NT2/D1 (cell line): ENCODE measurements around the gene PDK2.

Experiments used
- SUZ12 ChIP-seq: IDR thresholded peaks from 2 replicates; pipeline ENCODE4 v1.6.1; 2011; ENCODE audit not compliant: insufficient read length, insufficient read depth; ENCODE audit errors: extremely low read depth
- YY1 ChIP-seq: IDR thresholded peaks from 2 replicates; pipeline ENCODE4 v1.6.1; 2011; ENCODE audit not compliant: insufficient read length, insufficient read depth
- ZNF274 ChIP-seq: IDR thresholded peaks from 2 replicates; pipeline ENCODE4 v1.6.1; 2011; ENCODE audit warnings: mild to moderate bottlenecking, low read depth, low read length

GRCh38 chr17:50112694-50113093 is 17.5 kb downstream of the PDK2 start:
- TF ChIP-seq SUZ12 (no peak), YY1 (no peak), ZNF274 (no peak)
